ENCODE measurements around the gene FAM221B. TPM values are rescaled to one million over a fixed set of nuclear protein-coding genes. Genes with fewer than 3 reads are reported as not detected.

Gene FAM221B
- total RNA-seq, 1 donor from 2014 or later: not detected

GRCh38 chr9:35820076-35820475 lies 8.5 kb downstream of the FAM221B start:
- no peak for DNase-seq (ENCODE audit: low read depth, low spot score)

- no peak for DNase-seq (ENCODE audit: low read depth, low spot score)
Measured at GRCh38 chr9:35818341-35818740, 10.2 kb downstream of the FAM221B start.

- no peak for DNase-seq (ENCODE audit: low read depth, low spot score)
Measured at GRCh38 chr9:35816708-35817107, 11.8 kb downstream of the FAM221B start.

GRCh38 chr9:35814841-35815543 lies 13.5 kb downstream of the FAM221B start, which contains the start of gene HINT2:
Gene HINT2, minus strand, starts transcription at chr9:35815042. Its CDS starts 63 bp downstream, at chr9:35814979.
- peak; percentile 98 for DNase-seq (ENCODE audit: low read depth, low spot score)

GRCh38 chr9:35814106-35814840 lies 14.3 kb downstream of the FAM221B start:
- no peak for DNase-seq (ENCODE audit: low read depth, low spot score)

GRCh38 chr9:35813434-35814105 lies 15.0 kb downstream of the FAM221B start:
- no peak for DNase-seq (ENCODE audit: low read depth, low spot score)

- peak; percentile 74 for DNase-seq (ENCODE audit: low read depth, low spot score)
Measured at GRCh38 chr9:35812025-35812602, 16.4 kb downstream of the FAM221B start, which contains the start of gene SPAG8. Gene SPAG8, minus strand, starts transcription at chr9:35812262. Its CDS starts 115 bp downstream, at chr9:35812147.

- no peak for DNase-seq (ENCODE audit: low read depth, low spot score)
Measured at GRCh38 chr9:35811381-35812024, 17.0 kb downstream of the FAM221B start.

- DNase-seq (ENCODE audit: low read depth, low spot score): no peak
Measured at GRCh38 chr9:35810122-35810521, 18.4 kb downstream of the FAM221B start.

- DNase-seq (ENCODE audit: low read depth, low spot score): no peak
Measured at GRCh38 chr9:35808433-35808832, 20.1 kb downstream of the FAM221B start.

- no peak for DNase-seq (ENCODE audit: low read depth, low spot score)
Measured at GRCh38 chr9:35806101-35806500, 22.4 kb downstream of the FAM221B start.

- no peak for DNase-seq (ENCODE audit: low read depth, low spot score)
Measured at GRCh38 chr9:35801328-35802128, 27.0 kb downstream of the FAM221B start.

GRCh38 chr9:35800530-35800929 lies 28.0 kb downstream of the FAM221B start:
- no peak for DNase-seq (ENCODE audit: low read depth, low spot score)

- DNase-seq (ENCODE audit: low read depth, low spot score): no peak
Measured at GRCh38 chr9:35798658-35799374, 29.7 kb downstream of the FAM221B start.

- no peak for DNase-seq (ENCODE audit: low read depth, low spot score)
Measured at GRCh38 chr9:35797311-35798109, 31.0 kb downstream of the FAM221B start.

- DNase-seq (ENCODE audit: low read depth, low spot score): no peak
Measured at GRCh38 chr9:35795695-35796094, 32.8 kb downstream of the FAM221B start.

GRCh38 chr9:35793461-35793860 lies 35.1 kb downstream of the FAM221B start:
- DNase-seq (ENCODE audit: low read depth, low spot score): no peak

- no peak for DNase-seq (ENCODE audit: low read depth, low spot score)
Measured at GRCh38 chr9:35792826-35793225, 35.7 kb downstream of the FAM221B start.
